Peyer's patch (tissue), 4 donors: ENCODE data around the gene NMT2. TPM values are rescaled to one million over a fixed set of nuclear protein-coding genes. Genes with fewer than 3 reads are reported as not detected.
A peak's percentile ranks its signal among the peaks of the same experiment; 100 is the strongest.

Source experiments
- DNase-seq, 3 donors: peaks; one replicate each; pipeline ENCODE4 v3.0.0-alpha.2; 2017 to 2019
- H3K27ac ChIP-seq, 4 donors: fragments of 200-600 bp; sonication (generic); one replicate each; pipeline ENCODE4 v1.5.1; 2016 to 2019
- H3K27me3 ChIP-seq, 2 donors: fragments of 200-600 bp; sonication (generic); one replicate each; pipeline ENCODE4 v1.5.1; 2019
- H3K36me3 ChIP-seq, 3 donors: fragments of 200-600 bp; sonication (generic); one replicate each; pipeline ENCODE4 v1.5.1; 2016 to 2019
- H3K4me1 ChIP-seq, 4 donors: fragments of 200-600 bp; sonication (generic); one replicate each; pipeline ENCODE4 v1.5.1; 2016 to 2019
- H3K4me3 ChIP-seq, 4 donors: fragments of 200-600 bp; sonication (generic); 1 replicate in 3 of 4; 2 replicates in 1 of 4; pipeline ENCODE4 v1.5.1; 2016 to 2019; ENCODE audit warnings: mild to moderate bottlenecking in 1 of 4
- H3K9me3 ChIP-seq, 4 donors: fragments of 200-600 bp; sonication (generic); one replicate each; pipeline ENCODE4 v1.5.1; 2016 to 2019; ENCODE audit warnings: mild to moderate bottlenecking in 1 of 4
- POLR2A ChIP-seq, 2 donors: fragments of 450-650 bp; IDR thresholded peaks; one replicate each; pipeline ENCODE4 v1.5.1; 2017; ENCODE audit warnings: antibody characterized with exemption in 2 of 2, mild to moderate bottlenecking in 2 of 2, moderate library complexity in 2 of 2
- total RNA-seq, 4 donors: library from RNA; depleted of rRNA; stranded (reverse); fragments of >200 nt; gene quantifications; one replicate each; pipeline ENCODE4 v1.1.0, GENCODE V29; 2016
- TF ChIP-seq, protein P1 (sequence below), 6 experiments: fragments of 450-650 bp in 4 of 6; fragments of 200-600 bp in 2 of 6; sonication (generic) in 1 of 6; IDR thresholded peaks; one replicate each; pipeline ENCODE4 v1.5.1; 2017 to 2019; ENCODE audit warnings: antibody characterized with exemption in 6 of 6, mild to moderate bottlenecking in 3 of 6, moderate library complexity in 1 of 6

The NMT2 gene
- total RNA-seq, 4 donors from 2014 or later = 13.2 to 27.9 (median 20.8) TPM

DNA sequence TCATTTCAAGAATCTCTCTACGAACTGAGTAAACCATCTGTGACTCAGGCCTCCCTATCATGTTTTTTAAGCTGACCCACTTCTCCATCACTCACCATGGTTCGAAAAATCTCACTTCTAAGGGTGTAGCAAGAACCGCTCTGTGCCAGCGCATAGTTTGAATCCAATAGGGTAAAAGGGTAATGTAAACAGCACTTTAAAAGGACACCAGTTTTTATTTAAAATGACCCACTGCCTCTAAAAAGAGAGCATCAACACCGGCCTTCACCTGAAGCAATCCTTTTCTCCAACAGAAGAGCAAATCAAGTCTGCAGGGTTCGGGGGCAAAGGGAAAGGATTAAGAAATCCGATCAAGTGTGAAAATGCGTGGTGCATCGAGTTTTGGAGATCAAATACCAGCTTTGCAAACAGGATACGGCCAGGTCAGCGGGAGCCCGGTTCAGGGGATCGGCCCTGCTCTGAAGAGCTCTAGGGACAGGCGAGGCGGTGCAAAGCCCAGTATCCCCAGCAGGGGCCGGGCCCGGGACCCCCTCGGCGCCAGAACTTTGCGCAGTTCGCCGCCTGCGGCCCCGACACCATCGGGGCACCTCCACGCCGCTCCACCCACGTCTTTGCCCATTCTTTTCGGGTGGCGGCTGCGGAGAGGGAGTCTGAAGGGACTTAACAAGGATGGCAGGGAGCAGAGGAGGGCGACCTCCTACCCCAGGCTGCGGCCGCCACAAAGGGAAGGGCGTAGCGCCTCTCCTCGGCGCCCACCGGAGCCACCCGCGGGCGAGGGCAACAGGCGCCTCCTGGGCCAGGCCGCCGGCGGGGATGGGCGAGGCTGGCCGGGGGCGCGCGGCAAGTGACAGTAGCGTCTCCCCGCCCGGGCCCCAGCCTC is 842 bp downstream of the NMT2 start:
- no peaks in the 10 kb centered on the region for H3K27me3 ChIP-seq
- peak overlapping the region; percentile 88 to 94 (median 92) for H3K27ac ChIP-seq
- H3K4me3 ChIP-seq = peak overlapping the region; percentile 71 to 95 (median 94)
- TF ChIP-seq POLR2A (IDR thresholded peaks at IDR 0.05) = no peak
- TF ChIP-seq, protein P1, sequence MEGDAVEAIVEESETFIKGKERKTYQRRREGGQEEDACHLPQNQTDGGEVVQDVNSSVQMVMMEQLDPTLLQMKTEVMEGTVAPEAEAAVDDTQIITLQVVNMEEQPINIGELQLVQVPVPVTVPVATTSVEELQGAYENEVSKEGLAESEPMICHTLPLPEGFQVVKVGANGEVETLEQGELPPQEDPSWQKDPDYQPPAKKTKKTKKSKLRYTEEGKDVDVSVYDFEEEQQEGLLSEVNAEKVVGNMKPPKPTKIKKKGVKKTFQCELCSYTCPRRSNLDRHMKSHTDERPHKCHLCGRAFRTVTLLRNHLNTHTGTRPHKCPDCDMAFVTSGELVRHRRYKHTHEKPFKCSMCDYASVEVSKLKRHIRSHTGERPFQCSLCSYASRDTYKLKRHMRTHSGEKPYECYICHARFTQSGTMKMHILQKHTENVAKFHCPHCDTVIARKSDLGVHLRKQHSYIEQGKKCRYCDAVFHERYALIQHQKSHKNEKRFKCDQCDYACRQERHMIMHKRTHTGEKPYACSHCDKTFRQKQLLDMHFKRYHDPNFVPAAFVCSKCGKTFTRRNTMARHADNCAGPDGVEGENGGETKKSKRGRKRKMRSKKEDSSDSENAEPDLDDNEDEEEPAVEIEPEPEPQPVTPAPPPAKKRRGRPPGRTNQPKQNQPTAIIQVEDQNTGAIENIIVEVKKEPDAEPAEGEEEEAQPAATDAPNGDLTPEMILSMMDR (IDR thresholded peaks at IDR 0.05) = peak; percentile 31 to 55 (median 43)
- peak; percentile 63 to 77 (median 73) for DNase-seq
- H3K9me3 ChIP-seq = no peaks in the 10 kb centered on the region
- H3K36me3 ChIP-seq = no peaks in the 10 kb centered on the region
- H3K4me1 ChIP-seq = peaks cover 0 to 17% (median 2%) of the 10 kb centered on the region in 4 donors

DNA sequence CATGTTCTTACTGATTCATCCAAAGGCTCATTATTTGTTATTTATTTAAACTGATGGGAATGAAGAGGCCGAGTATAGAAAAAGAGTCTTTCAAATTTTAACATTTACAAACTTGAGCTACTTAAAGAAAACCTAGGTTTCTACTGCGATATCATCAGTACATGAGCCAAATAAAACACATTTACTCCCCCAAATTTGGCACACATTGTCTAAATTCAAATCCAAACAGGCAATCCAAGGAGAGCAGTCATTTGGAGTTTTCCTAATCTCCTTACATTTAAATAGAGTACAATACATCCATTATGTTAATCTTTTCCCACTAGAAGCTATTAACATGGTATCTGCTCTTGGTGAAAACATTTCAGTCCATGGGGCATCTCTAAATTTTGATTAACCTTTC is 2.2 kb downstream of the NMT2 start:
- DNase-seq = no peak
- Histone ChIP-seq H3K9me3 (no peaks in the 10 kb centered on the region), H3K27me3 (no peaks in the 10 kb centered on the region), H3K36me3 (no peaks in the 10 kb centered on the region), H3K27ac (no peak overlapping the region), H3K4me1 (peaks cover 0 to 17% (median 2%) of the 10 kb centered on the region in 4 donors), H3K4me3 (no peak overlapping the region)
- TF ChIP-seq, protein P1 (IDR thresholded peaks at IDR 0.05) = no peak
- TF ChIP-seq POLR2A (IDR thresholded peaks at IDR 0.05) = no peak

DNA sequence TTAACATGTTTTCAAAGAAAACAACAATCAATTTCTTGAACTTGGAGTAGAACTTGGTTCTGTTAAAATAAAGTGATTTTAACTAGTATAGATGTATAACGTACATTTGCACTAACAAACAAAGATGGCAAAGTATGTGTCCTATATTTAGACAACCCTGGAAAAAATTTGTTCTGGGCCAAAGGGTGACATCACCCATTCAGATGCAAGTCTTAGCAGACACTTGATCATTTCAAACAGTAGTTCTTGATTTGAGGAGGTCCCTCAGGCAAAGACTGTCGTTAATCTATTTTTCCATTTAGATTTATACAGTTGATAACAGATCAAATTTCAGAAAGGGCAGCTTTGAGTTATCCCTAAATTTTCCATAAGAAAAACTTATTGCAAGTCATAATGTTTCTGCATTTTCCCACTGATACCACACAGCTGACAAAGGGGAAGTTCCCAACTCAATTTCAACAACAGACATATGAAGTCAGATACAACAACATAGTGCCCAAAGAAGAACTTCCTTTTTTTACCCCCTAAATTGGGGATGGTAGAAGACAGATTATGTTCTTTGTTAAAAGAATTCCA is 5.2 kb downstream of the NMT2 start:
- no peaks in the 10 kb centered on the region for H3K36me3 ChIP-seq
- H3K4me3 ChIP-seq = no peak overlapping the region
- H3K27me3 ChIP-seq = no peaks in the 10 kb centered on the region
- no peaks in the 10 kb centered on the region for H3K9me3 ChIP-seq
- no peak for TF ChIP-seq POLR2A (IDR thresholded peaks at IDR 0.05)
- TF ChIP-seq, protein P1 (IDR thresholded peaks at IDR 0.05) = no peak
- no peak for DNase-seq
- H3K27ac ChIP-seq = no peak overlapping the region
- peaks cover 0 to 16% (median 0%) of the 10 kb centered on the region in 4 donors for H3K4me1 ChIP-seq

DNA sequence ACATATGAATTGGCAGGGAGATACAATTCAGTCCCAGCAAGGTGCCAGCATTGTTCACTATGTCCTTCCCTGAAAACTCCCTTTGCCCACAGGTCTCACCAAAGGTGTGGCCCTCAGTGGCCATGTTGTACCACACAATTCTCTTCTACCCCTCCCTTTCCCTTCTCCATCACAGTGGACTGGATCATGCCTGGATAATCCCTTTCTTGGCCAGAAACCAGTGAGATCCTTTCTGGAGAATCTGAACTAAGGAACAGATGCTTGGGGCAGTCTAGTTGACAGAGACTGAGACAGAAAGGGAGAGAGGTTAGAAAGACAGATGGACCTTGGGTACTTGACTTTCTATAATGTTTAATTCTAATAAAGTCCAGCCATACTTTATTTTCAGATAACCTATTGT is 9.5 kb downstream of the NMT2 start:
- Histone ChIP-seq H3K4me3 (no peak overlapping the region), H3K4me1 (peaks cover 0 to 7% (median 0%) of the 10 kb centered on the region in 4 donors), H3K27ac (no peak overlapping the region), H3K9me3 (no peaks in the 10 kb centered on the region), H3K27me3 (no peaks in the 10 kb centered on the region), H3K36me3 (no peaks in the 10 kb centered on the region)
- TF ChIP-seq, protein P1 (IDR thresholded peaks at IDR 0.05) = no peak
- TF ChIP-seq POLR2A (IDR thresholded peaks at IDR 0.05) = no peak
- DNase-seq = no peak

DNA sequence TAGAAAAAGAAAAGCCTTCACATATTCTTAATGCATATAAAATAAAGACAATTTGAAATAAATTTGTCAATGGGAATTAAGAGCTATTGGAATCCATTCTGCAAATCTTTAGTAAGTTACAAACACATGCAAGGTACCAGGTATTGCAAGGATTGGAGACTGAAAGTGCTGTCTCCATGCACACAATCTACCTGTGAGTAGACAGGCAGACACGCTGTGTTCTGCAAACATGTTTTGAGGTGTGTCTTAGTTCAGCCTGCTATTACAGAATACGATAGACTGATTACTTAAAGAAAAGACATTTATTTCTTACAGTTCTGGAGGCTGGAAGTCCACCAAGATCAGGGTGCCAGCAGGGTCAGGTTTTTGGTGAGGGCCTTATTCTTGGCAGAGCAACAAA is 10.0 kb downstream of the NMT2 start:
- Histone ChIP-seq H3K4me3 (no peak overlapping the region), H3K36me3 (no peaks in the 10 kb centered on the region), H3K9me3 (no peaks in the 10 kb centered on the region), H3K27ac (no peak overlapping the region), H3K4me1 (peaks cover 0 to 7% (median 0%) of the 10 kb centered on the region in 4 donors), H3K27me3 (no peaks in the 10 kb centered on the region)
- TF ChIP-seq POLR2A (IDR thresholded peaks at IDR 0.05) = no peak
- TF ChIP-seq, protein P1 (IDR thresholded peaks at IDR 0.05) = no peak
- DNase-seq = no peak
